Testis (tissue), 3 donors: ENCODE measurements around the gene EPB42. TPM values are rescaled to one million over a fixed set of nuclear protein-coding genes. Genes with fewer than 3 reads are reported as not detected.

Experiments
- DNase-seq: peaks from one replicate; pipeline ENCODE4 v3.0.0-alpha.2; 2019
- H3K27ac ChIP-seq, 2 donors: fragments of 200-600 bp; sonication (generic); one replicate each; pipeline ENCODE4 v1.5.1; 2019
- H3K27me3 ChIP-seq: fragments of 200-600 bp; sonication (generic); one replicate; pipeline ENCODE4 v1.5.1; 2019
- H3K36me3 ChIP-seq: fragments of 200-600 bp; sonication (generic); one replicate; pipeline ENCODE4 v1.5.1; 2017; ENCODE audit warnings: low read depth; ENCODE audit errors: missing control alignments
- H3K4me1 ChIP-seq: fragments of 200-600 bp; sonication (generic); one replicate; pipeline ENCODE4 v1.5.1; 2019
- H3K4me3 ChIP-seq, 2 donors: fragments of 200-600 bp; sonication (generic); one replicate each; pipeline ENCODE4 v1.5.1; 2017 to 2019
- H3K9me3 ChIP-seq: fragments of 200-600 bp; sonication (generic); one replicate; pipeline ENCODE4 v1.5.1; 2017
- CTCF ChIP-seq, 3 experiments: fragments of 450-650 bp in 2 of 3; fragments of 200-600 bp in 1 of 3; sonication (generic) in 1 of 3; IDR thresholded peaks; one replicate each; pipeline ENCODE4 v1.5.1; 2016 to 2019; ENCODE audit warnings: antibody characterized with exemption in 3 of 3, mild to moderate bottlenecking in 2 of 3, moderate library complexity in 1 of 3
- POLR2A ChIP-seq: fragments of 450-650 bp; IDR thresholded peaks from one replicate; pipeline ENCODE4 v1.6.1; 2017; ENCODE audit warnings: antibody characterized with exemption, mild to moderate bottlenecking, moderate library complexity
- WGBS, 2 donors: methylation state at CpG; one replicate each; pipeline ENCODE4 v1.1.5; 2018; 5-methylcytosine and 5-hydroxymethylcytosine counted together
- intact Hi-C: fragments of 100-400 bp; cut with DNase I; formaldehyde crosslinking; loops from one replicate; pipeline ENCODE4 v1.15.1; 2023; ENCODE audit warnings: low total_unique reads
- polyA plus RNA-seq: library from polyadenylated mRNA; stranded (reverse); fragments of 350-450 nt; fragmentation: Illumina TruSeq; extraction: RNeasy Lipid Tissue Mini Kit (QIAGEN cat#74804); gene quantifications from one replicate; pipeline ENCODE4 v1.2.3, GENCODE V29; 2014; ENCODE audit warnings: low read depth, low replicate concordance; ENCODE audit not compliant: insufficient read depth
- total RNA-seq, 2 donors: library from RNA; depleted of rRNA; stranded (reverse); fragments of >200 nt; gene quantifications; one replicate each; pipeline ENCODE4 v1.2.3, GENCODE V29; 2016

EPB42 gene
- total and polyA plus RNA-seq, 3 donors from 2014 or later, result 3.6 to 7.5 (median 6.8) TPM

DNA sequence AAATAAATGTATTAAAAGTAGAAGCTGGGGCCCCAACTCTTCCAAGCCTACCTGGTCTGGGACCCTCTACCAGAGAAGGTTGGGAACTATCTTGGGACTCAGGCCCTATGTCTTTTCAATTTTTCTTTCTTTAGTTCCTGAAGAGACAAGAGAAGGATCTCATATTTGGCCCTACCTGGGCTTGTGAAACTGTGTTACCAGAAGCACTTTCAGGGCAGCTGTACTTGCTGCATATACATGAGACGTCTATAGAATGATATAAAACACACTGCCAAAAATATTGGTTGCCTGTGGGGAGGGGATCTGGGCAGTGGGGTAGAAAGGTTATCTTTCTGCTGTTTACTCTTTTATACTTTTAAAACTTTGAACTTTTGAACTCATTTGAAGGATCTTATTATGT is 604 bp upstream of the EPB42 start:
- H3K4me1 ChIP-seq, result no peaks in the 10 kb centered on the region
- WGBS, 2 donors, result 68 to 81% methylated on average over 1 of the region's 1 CpG

GRCh38 chr15:43219929-43220928 is 589 bp downstream of the EPB42 start:
- Histone ChIP-seq H3K27ac (no peak overlapping the region), H3K36me3 (no peaks in the 10 kb centered on the region), H3K27me3 (no peaks in the 10 kb centered on the region), H3K4me1 (no peaks in the 10 kb centered on the region), H3K9me3 (no peaks in the 10 kb centered on the region), H3K4me3 (no peak overlapping the region)
- no peak for DNase-seq
- intact Hi-C loops, result no loop called here
- WGBS, 2 donors, result 80 to 81% methylated on average over 16 of the region's 16 CpGs
- TF ChIP-seq POLR2A (no peak), CTCF (IDR thresholded peaks at IDR 0.05) (no peak)

More for the DNA sequence above, 604 bp upstream of the EPB42 start:
- H3K27me3 ChIP-seq, result no peaks in the 10 kb centered on the region
- no peak for TF ChIP-seq POLR2A
- no peak for TF ChIP-seq CTCF (IDR thresholded peaks at IDR 0.05)
- H3K27ac ChIP-seq, result no peak overlapping the region
- H3K9me3 ChIP-seq, result no peaks in the 10 kb centered on the region
- DNase-seq, result no peak
- intact Hi-C loops, result no loop called here
- no peaks in the 10 kb centered on the region for H3K36me3 ChIP-seq
- no peak overlapping the region for H3K4me3 ChIP-seq

DNA sequence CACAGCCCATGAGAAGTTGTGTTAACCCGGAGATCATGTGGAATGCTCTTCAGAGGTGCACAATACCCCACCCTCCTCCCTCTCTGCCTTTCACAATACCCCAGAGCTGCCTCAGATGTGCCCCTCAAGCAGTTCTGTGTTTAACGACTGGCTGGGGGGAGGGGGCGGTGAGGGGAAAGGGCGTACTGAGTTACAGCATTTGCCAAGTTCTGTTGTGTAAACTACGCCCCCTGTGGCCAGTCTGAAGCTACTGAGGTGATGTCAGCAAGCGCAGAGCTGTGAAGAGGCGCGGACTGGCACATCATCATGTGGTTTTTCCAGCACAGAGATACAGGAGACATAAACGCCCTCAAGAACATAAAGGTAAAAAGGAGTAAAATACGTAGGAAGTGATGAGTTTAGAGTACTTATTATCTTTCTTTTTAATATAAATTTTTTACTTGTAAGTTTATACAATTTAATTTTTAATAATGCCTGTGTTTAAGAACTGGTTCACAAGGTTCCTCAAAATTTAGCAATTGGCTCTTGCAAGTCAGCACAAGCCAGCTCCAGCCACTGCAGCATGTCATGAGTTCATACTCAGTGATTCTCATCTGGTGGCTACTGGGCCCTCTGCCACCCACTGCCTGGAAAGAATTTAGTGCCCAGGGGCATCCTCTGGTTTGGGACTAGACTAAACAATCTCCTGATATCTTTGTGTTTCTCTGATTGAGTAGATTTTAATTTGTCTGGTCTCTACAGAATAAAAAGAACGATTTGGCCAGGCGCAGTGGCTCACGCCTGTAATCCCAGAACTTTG is 1.7 kb downstream of the EPB42 start:
- no peak for DNase-seq
- Histone ChIP-seq H3K27me3 (no peaks in the 10 kb centered on the region), H3K27ac (no peak overlapping the region), H3K4me1 (no peaks in the 10 kb centered on the region), H3K4me3 (no peak overlapping the region), H3K9me3 (no peaks in the 10 kb centered on the region), H3K36me3 (no peaks in the 10 kb centered on the region)
- 59 to 71% methylated on average over 13 of the region's 13 CpGs for WGBS, 2 donors
- no peak for TF ChIP-seq CTCF (IDR thresholded peaks at IDR 0.05)
- no peak for TF ChIP-seq POLR2A
- intact Hi-C loops, result no loop called here

DNA sequence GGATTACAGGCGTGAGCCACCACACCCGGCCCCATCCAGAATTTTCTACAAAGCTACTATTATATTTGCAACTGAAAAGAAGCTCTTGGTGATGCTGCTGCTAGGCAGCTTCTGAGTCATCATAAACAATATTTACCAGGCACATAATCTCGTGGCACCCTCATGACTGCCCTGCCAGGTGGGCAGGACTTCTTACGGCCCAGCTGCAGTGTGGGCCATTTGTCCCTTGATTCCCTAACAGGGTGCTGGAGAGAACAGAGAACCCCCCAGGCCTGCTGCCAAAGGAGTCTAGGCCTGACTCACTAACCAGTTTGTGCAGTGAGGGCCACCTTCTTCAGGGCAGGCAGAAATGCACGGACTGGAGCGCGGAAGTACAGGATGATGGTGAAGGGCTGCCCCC is 4.9 kb downstream of the EPB42 start:
- Histone ChIP-seq H3K27me3 (no peaks in the 10 kb centered on the region), H3K27ac (no peak overlapping the region), H3K9me3 (no peaks in the 10 kb centered on the region), H3K4me1 (no peaks in the 10 kb centered on the region), H3K36me3 (no peaks in the 10 kb centered on the region), H3K4me3 (no peak overlapping the region)
- TF ChIP-seq CTCF (IDR thresholded peaks at IDR 0.05) (no peak), POLR2A (no peak)
- intact Hi-C loops, result no loop called here
- no peak for DNase-seq
- 88 to 98% methylated on average over 7 of the region's 7 CpGs for WGBS, 2 donors
